Right forelimb (tissue), 1 donor: Measurements from ENCODE around the gene MFNG.

ENCODE experiments used
- DNase-seq: peaks from one replicate; pipeline ENCODE4 v3.0.0-alpha.2; 2018

Gene MFNG

GRCh38 chr22:37511395-37512104 is 25.4 kb upstream of the MFNG start:
- no peak for DNase-seq

DNA sequence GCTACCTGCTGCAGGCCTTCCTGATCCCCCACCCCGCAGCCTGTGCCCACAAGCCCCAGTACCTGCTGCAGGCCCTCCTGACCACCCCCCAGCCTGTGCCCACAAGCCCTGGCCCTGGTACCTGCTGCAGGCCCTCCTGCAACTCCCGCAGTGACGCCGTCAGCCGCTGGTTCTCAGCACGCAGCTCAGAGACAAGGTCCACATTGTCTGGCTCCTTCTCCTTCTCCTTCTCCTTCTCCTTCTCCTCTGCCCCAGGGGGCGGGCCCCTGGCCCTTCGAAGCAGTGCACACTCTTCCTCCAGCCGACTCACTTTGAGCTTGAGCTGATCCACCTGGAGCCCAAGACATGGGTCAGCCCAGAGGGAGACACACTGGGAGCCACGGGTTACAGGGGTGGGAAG is 23.9 kb upstream of the MFNG start:
- no peak for DNase-seq

DNA sequence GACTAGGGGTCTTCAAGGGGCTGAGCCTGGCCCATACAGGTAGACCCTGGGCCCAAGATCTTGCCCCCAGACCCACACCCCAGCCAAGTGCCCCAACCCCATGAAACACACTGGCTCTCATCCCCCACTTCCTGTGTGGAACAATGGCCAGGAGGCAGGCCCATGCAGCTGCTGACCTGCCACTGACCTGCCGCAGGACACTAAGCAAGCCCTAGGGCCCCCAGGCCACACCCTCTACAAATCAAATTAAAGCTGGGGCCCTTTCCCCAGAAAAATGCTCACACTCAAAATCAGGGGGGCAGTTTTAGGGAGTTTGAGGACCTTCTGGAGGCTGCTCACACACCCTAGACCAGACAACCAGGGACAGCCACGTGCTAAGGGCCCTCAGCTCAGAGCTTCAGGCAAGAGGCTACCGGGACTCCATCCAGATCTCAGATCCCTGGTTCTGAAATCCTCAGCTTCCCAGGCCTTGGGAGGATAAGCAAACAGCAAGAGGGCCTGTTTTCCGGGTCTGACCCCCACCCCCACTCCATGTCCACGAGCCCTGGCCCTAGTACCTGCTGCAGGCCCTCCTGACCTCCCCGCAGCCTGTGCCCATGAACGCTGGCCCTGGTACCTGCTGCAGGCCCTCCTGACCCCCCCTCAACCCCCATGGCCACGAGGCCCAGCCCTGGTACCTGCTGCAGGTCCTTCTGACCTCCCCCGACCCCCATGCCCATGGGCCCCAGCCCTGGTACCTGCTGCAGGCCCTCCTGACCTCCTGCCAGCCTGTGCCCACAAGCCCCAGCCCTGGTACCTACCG is 23.1 kb upstream of the MFNG start:
- no peak for DNase-seq

DNA sequence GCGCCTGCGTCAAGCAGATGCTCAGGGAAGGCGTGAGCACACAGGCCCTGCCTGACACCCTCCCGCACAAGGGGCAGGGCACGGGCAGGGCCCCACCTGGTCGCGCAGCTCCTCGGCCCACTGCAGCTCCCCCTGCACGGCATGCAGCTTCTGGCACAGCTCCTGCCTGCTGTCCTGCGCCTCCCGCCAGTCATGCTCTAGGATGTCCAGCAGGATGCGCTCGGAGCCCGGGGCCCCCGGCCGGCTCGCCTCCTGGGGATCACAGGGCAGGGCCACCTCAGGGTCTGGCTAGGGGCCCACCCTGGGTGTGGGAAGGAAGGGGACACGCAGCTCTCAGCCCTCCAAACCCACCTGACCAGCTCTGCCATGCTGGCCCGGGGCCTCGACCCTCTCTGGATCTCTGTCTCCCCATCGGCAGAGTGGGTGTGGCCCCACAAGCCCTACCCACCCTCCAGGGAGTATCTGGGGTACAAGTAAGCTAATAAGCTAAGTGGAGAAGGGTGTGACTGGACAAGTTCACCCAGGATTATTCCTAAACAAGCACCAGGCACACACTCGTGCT is 22.3 kb upstream of the MFNG start:
- no peak for DNase-seq

GRCh38 chr22:37507731-37508130 is 21.5 kb upstream of the MFNG start:
- DNase-seq = no peak

DNA sequence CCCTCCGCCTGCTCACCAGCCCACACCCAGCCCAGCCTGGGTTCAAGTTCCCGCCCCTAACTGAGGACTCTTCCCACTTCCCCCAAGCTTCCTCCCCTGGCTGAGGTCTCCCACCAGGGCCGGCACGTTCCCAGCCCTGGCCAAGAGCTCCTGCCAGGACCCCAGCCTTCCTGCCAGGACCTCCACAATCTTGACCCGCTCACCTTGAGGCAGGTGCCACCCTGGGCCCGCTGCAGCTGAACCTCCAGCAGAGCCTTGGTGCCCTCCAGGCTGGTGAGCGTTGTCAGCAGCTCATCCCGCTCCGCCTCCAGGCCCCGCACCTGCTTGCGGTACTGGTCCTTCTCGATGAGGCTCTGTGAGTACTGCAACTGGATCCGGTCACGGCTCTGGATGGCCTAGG is 19.8 kb upstream of the MFNG start:
- no peak for DNase-seq

DNA sequence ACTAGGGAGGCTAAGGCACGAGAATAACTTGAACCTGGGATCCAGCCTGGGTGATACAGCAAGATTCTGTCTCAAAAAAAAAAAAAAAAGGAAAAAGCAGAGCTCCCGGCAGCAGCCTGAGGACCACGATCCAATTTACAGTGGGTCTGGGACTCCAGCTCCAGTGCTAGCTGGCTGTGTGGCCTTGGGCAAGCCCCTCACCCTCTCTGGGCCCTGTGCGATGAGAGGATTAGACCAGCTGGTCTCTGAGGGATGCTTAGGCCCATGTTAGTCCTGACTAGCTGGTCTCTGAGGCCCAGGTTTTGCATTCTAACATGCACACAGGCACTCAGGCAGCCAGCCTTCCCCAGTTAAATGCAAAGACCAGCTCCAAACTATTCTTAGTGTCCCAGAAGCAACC is 19.4 kb upstream of the MFNG start:
- no peak for DNase-seq

DNA sequence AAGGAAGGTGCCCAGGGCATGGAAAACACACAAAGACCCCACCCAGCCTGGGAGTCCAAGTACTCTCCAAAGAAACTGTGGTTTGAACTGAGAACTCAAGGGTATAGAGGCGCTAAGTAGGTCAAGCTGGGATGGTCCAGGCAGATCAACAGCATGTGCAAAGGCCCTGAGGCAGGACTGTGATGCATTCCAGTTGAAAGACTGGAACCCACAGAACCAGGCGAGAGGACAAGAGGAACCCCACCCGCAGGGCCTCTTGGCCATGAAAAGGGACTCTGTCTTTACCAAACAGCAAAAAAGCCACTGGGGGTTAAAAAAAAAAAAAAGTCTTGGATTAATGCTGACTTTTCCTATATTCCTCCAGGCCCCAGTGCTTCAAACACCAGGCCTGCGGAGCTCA is 18.8 kb upstream of the MFNG start:
- DNase-seq = no peak

DNA sequence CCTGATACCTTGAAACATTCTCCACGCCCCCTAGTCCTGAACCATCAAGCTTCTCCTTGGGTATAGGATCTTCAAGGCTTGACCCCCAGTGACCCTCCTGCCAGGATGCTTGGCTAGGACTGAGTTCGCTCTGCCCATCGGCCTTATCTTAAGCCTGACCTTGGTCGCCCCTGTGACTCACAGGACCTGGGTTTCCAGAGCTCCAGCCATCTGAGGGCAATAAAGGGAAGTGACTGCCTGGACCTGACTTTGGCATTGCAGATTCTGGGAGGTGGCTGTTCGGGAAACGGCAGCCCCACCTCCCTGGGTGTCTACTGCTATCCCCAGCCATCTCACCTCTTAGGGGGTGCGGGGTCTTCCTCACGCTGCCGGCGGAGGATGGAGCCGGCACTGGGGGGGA is 17.7 kb upstream of the MFNG start:
- no peak for DNase-seq

- DNase-seq = no peak
These were observed 17.0 kb upstream of the MFNG start for GRCh38 chr22:37503183-37503683.

- DNase-seq = no peak
These were observed 16.4 kb upstream of the MFNG start for GRCh38 chr22:37502342-37503182.

GRCh38 chr22:37501610-37502341 is 15.6 kb upstream of the MFNG start:
- no peak for DNase-seq

GRCh38 chr22:37500745-37501609 is 14.8 kb upstream of the MFNG start:
- DNase-seq = no peak

DNA sequence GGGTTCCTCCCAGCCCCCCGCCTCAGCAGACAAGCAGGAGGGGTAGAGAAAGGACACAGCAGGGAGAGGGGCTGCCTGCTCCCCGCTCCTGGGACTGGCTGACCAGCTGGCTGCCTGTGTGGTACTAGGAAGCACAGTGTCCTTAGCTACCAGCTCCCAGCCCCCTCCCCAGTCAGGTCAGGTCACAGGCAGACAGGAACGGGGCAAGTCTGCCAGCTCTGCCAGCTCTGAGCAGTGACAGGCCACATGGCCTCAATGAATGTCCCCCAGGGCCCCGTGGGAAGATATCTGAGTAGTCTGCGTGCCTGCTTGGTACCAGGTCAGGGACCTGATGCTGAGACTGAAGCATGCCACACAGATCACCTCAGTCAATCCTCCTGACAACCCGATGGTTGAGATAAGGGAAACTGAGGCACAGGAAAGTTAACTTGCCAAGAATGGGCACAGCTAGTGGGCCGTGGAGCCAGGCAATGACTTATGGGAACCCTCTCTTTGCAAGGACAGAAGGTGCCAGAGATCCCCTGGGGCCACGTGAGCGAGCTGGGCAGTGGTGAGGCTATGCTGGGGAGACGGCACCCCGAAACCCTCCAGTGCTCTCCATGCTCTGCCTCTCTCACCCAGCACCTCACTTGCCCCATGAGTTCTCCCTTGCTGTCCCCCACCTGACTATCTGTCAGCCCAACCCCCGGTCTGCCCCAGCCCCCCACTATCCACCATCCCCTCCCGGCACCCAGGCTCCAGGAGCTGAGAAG is 13.8 kb upstream of the MFNG start:
- DNase-seq = no peak

- no peak for DNase-seq
These were observed 13.0 kb upstream of the MFNG start for GRCh38 chr22:37499027-37499707.

GRCh38 chr22:37498289-37498909 is 12.2 kb upstream of the MFNG start:
- no peak for DNase-seq

- DNase-seq = no peak
These were observed 10.9 kb upstream of the MFNG start for GRCh38 chr22:37497062-37497599.

DNA sequence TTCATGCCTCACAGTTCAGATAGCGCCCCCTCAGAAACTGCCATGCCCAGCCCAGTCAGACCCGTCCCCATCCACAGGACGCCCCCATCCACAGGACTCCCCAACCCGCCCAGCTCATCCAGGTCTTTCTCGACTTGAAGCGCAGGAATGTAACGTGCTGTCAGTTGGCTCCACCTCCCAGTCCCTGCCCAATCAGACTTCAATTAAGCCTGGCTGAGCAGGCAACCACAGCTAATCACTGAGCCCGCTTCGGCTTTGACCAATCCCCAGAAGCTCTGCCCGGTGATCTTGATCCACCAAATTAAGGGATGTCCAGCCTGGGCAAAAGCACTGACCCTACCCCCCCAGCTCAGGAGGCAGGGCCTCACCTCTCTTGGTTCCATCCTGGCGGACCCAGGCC is 10.5 kb upstream of the MFNG start:
- DNase-seq = no peak

- no peak for DNase-seq
These were observed 7.8 kb upstream of the MFNG start for GRCh38 chr22:37493979-37494378.
